Liver (tissue), 9 donors: ENCODE results near the gene DNAJC5. TPM values are rescaled to one million over a fixed set of nuclear protein-coding genes. Genes with fewer than 3 reads are reported as not detected.
A peak's percentile ranks its signal among the peaks of the same experiment; 100 is the strongest.
"Not testable (repeated sequence)": the region's sequence is repeated elsewhere in the genome, so short reads cannot be mapped to it uniquely, and the experiment has no call there.

ENCODE experiments used
- DNase-seq: peaks from one replicate; pipeline ENCODE4 v3.0.0-alpha.2; 2017; ENCODE audit warnings: low spot score
- H3K27ac ChIP-seq, 2 donors: one replicate each; pipeline ENCODE4 v1.7.0; 2013; ENCODE audit warnings: inconsistent platforms in 2 of 2, low read length in 2 of 2, control low read depth in 1 of 2, low read depth in 1 of 2, mild to moderate bottlenecking in 1 of 2
- H3K27me3 ChIP-seq, 4 donors: one replicate each; pipeline versions ENCODE4 v1.6.1 to v1.7.0; 2013; ENCODE audit warnings: low read length in 3 of 4, inconsistent platforms in 1 of 4, mild to moderate bottlenecking in 1 of 4, moderate library complexity in 1 of 4; ENCODE audit not compliant: control insufficient read depth in 4 of 4, insufficient read depth in 4 of 4
- H3K36me3 ChIP-seq, 4 donors: one replicate each; pipeline versions ENCODE4 v1.6.1 to v1.7.0; 2013; ENCODE audit warnings: low read length in 3 of 4, mild to moderate bottlenecking in 3 of 4, low read depth in 1 of 4, moderate library complexity in 1 of 4; ENCODE audit not compliant: control insufficient read depth in 4 of 4, insufficient read depth in 3 of 4
- H3K4me1 ChIP-seq, 4 donors: one replicate each; pipeline versions ENCODE4 v1.6.1 to v1.7.0; 2013; ENCODE audit warnings: low read length in 3 of 4, mild to moderate bottlenecking in 3 of 4, moderate library complexity in 1 of 4; ENCODE audit not compliant: control insufficient read depth in 4 of 4, insufficient read depth in 4 of 4
- H3K4me3 ChIP-seq, 3 donors: one replicate each; pipeline versions ENCODE4 v1.6.1 to v1.7.0; 2013; ENCODE audit warnings: low read length in 3 of 3, control low read depth in 1 of 3, low read depth in 1 of 3, mild to moderate bottlenecking in 1 of 3
- H3K9ac ChIP-seq, 2 donors: one replicate each; pipeline ENCODE4 v1.7.0; 2013; ENCODE audit warnings: low read length in 2 of 2, mild to moderate bottlenecking in 2 of 2, moderate library complexity in 2 of 2, control low read depth in 1 of 2, low read depth in 1 of 2
- H3K9me3 ChIP-seq, 4 donors: one replicate each; pipeline versions ENCODE4 v1.6.1 to v1.7.0; 2013; ENCODE audit warnings: low read length in 3 of 4; ENCODE audit not compliant: control insufficient read depth in 4 of 4
- ATF3 ChIP-seq: IDR thresholded peaks from 2 replicates; pipeline ENCODE4 v1.6.1; 2016; ENCODE audit warnings: antibody characterized with exemption
- EGR1 ChIP-seq, 2 donors: IDR thresholded peaks; 2 replicates each; pipeline ENCODE4 v1.6.1; 2016 to 2018; ENCODE audit warnings: antibody characterized with exemption in 2 of 2, low read depth in 2 of 2
- FOXA1 ChIP-seq: IDR thresholded peaks from 2 replicates; pipeline ENCODE4 v1.6.1; 2016; ENCODE audit warnings: antibody characterized with exemption
- FOXA2 ChIP-seq: IDR thresholded peaks from 2 replicates; pipeline ENCODE4 v1.6.1; 2016; ENCODE audit warnings: antibody characterized with exemption
- GABPA ChIP-seq, 2 donors: IDR thresholded peaks in 1 of 2; conservative IDR thresholded peaks in 1 of 2; 2 replicates each; pipeline ENCODE4 v1.6.1; 2016; ENCODE audit warnings: antibody characterized with exemption in 2 of 2, mild to moderate bottlenecking in 1 of 2, moderate library complexity in 1 of 2
- HNF4A ChIP-seq, 2 donors: conservative IDR thresholded peaks; 2 replicates each; pipeline ENCODE4 v1.6.1; 2016; ENCODE audit warnings: antibody characterized with exemption in 2 of 2, mild to moderate bottlenecking in 2 of 2
- JUND ChIP-seq, 2 donors: IDR thresholded peaks; 2 replicates each; pipeline ENCODE4 v1.6.1; 2016; ENCODE audit warnings: antibody characterized with exemption in 2 of 2
- MAX ChIP-seq: IDR thresholded peaks from 2 replicates; pipeline ENCODE4 v1.6.1; 2016; ENCODE audit warnings: antibody characterized with exemption
- NR2F2 ChIP-seq: IDR thresholded peaks from 2 replicates; pipeline ENCODE4 v1.6.1; 2016; ENCODE audit warnings: antibody characterized with exemption
- RAD21 ChIP-seq, 2 donors: IDR thresholded peaks; 2 replicates each; pipeline ENCODE4 v1.6.1; 2016; ENCODE audit warnings: antibody characterized with exemption in 2 of 2, mild to moderate bottlenecking in 2 of 2
- RXRA ChIP-seq, 2 donors: IDR thresholded peaks; 2 replicates each; pipeline ENCODE4 v1.6.1; 2017 to 2018; ENCODE audit warnings: antibody characterized with exemption in 2 of 2, mild to moderate bottlenecking in 1 of 2
- SP1 ChIP-seq: IDR thresholded peaks from 2 replicates; pipeline ENCODE4 v1.6.1; 2018; ENCODE audit warnings: antibody characterized with exemption, mild to moderate bottlenecking
- TAF1 ChIP-seq: conservative IDR thresholded peaks from 2 replicates; pipeline ENCODE4 v1.6.1; 2016; ENCODE audit warnings: antibody characterized with exemption, mild to moderate bottlenecking
- YY1 ChIP-seq: IDR thresholded peaks from 2 replicates; pipeline ENCODE4 v1.6.1; 2016; ENCODE audit warnings: antibody characterized with exemption, mild to moderate bottlenecking
- ZBTB33 ChIP-seq: IDR thresholded peaks from 2 replicates; pipeline ENCODE4 v1.6.1; 2016; ENCODE audit warnings: antibody characterized with exemption
- WGBS: extraction: QIAGEN DNeasy Blood & Tissue Kit; methylation state at CpG from one replicate; pipeline ENCODE4 v1.1.7; 2013; 5-methylcytosine and 5-hydroxymethylcytosine counted together
- polyA plus RNA-seq, 2 donors: library from polyadenylated mRNA; stranded (reverse) in 1 of 2; unstranded in 1 of 2; fragments of 200-250 nt in 1 of 2; fragments of >200 nt in 1 of 2; fragmentation: Nextera tagmentation in 1 of 2; extraction: Ambion mirVana in 1 of 2; gene quantifications; one replicate each; pipeline versions ENCODE4 v1.2.1 to v1.2.3, GENCODE V29; 2013 to 2015
- total RNA-seq, 2 donors: library from RNA; depleted of rRNA; stranded (reverse); fragments of >200 nt; gene quantifications; one replicate each; pipeline ENCODE4 v1.2.3, GENCODE V29; 2014
- TF ChIP-seq, protein P1 (sequence below): IDR thresholded peaks from 2 replicates; pipeline ENCODE4 v1.6.1; 2016; ENCODE audit warnings: antibody characterized with exemption, mild to moderate bottlenecking
- TF ChIP-seq, protein P2 (sequence below): fragments of 150-350 bp; IDR thresholded peaks from 2 replicates; pipeline ENCODE4 v1.5.1; 2017; ENCODE audit warnings: improper control_type of control experiment, low read depth, low read length; ENCODE audit not compliant: missing input control
- donor health status: healthy.
- donor health status: healthy.
- donor health status: healthy.
- donor health status: healthy.
- donor health status: healthy.

DNAJC5 gene
- total and polyA plus RNA-seq, 4 donors = 8.2 to 28.6 (median 18.7) TPM

- H3K27me3 ChIP-seq = no peaks in the 10 kb centered on the region
- TF ChIP-seq NR2F2 = peak; percentile 44
- no peak for TF ChIP-seq JUND (IDR thresholded peaks at IDR 0.05)
- peak overlapping the region; percentile 53 to 70 (median 63) for H3K4me3 ChIP-seq
- peak overlapping the region; percentile 86 to 89 for H3K27ac ChIP-seq
- no peaks in the 10 kb centered on the region for H3K9me3 ChIP-seq
- H3K9ac ChIP-seq = peak overlapping the region; percentile 74 to 90
- no peak for DNase-seq
- WGBS = under 1% methylated on average over 25 of the region's 25 CpGs
- H3K4me1 ChIP-seq = peaks cover 4 to 30% (median 17%) of the 10 kb centered on the region in 4 donors
- H3K36me3 ChIP-seq = peaks cover 2 to 11% (median 3%) of the 10 kb centered on the region in 4 donors
Measured at GRCh38 chr20:63864545-63864977, 30.4 kb upstream of the DNAJC5 start.

DNA sequence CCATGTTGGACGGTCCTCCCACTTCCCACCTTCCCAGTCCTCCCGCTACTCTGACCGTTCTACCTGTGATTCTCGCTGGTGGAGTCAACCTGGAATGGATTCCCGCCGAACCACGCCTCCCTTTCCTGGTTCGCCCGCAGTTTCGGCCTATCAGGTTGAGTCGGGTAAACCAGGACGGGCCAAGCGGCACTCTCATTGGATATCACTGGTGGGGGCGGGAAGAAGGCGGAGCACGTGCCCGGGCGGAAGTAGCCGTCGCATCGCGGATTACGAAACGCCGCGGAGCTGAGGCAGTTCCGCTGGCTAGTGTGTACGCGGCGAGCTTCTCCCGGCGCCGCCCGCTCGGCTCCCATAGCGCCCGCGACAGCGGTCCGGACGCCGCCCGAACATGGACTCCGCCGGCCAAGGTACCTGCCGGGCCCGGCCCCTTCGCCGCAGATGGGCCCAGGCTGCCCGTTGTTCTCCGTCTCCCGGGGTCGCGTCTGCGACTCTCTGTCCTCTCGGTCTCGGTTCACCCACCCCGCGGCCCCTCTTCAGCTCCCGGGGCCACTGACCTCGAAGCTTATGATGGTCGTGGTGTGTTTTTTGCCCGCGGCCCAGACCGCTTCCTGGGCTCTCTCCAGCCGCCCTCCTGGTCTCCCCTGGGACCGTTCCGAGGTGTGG is 29.8 kb upstream of the DNAJC5 start, which contains the start of gene TPD52L2:
Gene TPD52L2 (plus strand): TSS at position 293 of the 663 bp plus-strand sequence. CDS start 96 bp downstream, at position 389.
- under 1% methylated on average over 68 of the region's 68 CpGs for WGBS
- no peaks in the 10 kb centered on the region for H3K27me3 ChIP-seq
- peak within 1 kb of the TSS; percentile 89 to 93 for H3K27ac ChIP-seq
- H3K9me3 ChIP-seq = no peaks in the 10 kb centered on the region
- peaks cover 2 to 16% (median 6%) of the 10 kb centered on the region in 4 donors for H3K36me3 ChIP-seq
- TF ChIP-seq ATF3 (no peak), JUND (IDR thresholded peaks at IDR 0.05) (no peak), ZBTB33 (no peak), FOXA1 (peak; percentile 45), FOXA2 (peak; percentile 31), RAD21 (IDR thresholded peaks at IDR 0.05) (peak; percentile 17 to 50), SP1 (peak; percentile 89), YY1 (peak; percentile 98), RXRA (IDR thresholded peaks at IDR 0.05) (no peak), GABPA (IDR thresholded peaks at IDR 0.05 in 1 of 2, conservative IDR thresholded peaks at IDR 0.05 in 1 of 2) (peak; percentile 74 to 95), HNF4A (conservative IDR thresholded peaks at IDR 0.05) (no peak), MAX (peak; percentile 90), TAF1 (peak; percentile 97), EGR1 (IDR thresholded peaks at IDR 0.05; ENCODE audit: low read depth in 2 of 2) (peak; percentile 26 to 63)
- TF ChIP-seq, protein P1, sequence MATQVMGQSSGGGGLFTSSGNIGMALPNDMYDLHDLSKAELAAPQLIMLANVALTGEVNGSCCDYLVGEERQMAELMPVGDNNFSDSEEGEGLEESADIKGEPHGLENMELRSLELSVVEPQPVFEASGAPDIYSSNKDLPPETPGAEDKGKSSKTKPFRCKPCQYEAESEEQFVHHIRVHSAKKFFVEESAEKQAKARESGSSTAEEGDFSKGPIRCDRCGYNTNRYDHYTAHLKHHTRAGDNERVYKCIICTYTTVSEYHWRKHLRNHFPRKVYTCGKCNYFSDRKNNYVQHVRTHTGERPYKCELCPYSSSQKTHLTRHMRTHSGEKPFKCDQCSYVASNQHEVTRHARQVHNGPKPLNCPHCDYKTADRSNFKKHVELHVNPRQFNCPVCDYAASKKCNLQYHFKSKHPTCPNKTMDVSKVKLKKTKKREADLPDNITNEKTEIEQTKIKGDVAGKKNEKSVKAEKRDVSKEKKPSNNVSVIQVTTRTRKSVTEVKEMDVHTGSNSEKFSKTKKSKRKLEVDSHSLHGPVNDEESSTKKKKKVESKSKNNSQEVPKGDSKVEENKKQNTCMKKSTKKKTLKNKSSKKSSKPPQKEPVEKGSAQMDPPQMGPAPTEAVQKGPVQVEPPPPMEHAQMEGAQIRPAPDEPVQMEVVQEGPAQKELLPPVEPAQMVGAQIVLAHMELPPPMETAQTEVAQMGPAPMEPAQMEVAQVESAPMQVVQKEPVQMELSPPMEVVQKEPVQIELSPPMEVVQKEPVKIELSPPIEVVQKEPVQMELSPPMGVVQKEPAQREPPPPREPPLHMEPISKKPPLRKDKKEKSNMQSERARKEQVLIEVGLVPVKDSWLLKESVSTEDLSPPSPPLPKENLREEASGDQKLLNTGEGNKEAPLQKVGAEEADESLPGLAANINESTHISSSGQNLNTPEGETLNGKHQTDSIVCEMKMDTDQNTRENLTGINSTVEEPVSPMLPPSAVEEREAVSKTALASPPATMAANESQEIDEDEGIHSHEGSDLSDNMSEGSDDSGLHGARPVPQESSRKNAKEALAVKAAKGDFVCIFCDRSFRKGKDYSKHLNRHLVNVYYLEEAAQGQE = peak; percentile 90
- TF ChIP-seq, protein P2, sequence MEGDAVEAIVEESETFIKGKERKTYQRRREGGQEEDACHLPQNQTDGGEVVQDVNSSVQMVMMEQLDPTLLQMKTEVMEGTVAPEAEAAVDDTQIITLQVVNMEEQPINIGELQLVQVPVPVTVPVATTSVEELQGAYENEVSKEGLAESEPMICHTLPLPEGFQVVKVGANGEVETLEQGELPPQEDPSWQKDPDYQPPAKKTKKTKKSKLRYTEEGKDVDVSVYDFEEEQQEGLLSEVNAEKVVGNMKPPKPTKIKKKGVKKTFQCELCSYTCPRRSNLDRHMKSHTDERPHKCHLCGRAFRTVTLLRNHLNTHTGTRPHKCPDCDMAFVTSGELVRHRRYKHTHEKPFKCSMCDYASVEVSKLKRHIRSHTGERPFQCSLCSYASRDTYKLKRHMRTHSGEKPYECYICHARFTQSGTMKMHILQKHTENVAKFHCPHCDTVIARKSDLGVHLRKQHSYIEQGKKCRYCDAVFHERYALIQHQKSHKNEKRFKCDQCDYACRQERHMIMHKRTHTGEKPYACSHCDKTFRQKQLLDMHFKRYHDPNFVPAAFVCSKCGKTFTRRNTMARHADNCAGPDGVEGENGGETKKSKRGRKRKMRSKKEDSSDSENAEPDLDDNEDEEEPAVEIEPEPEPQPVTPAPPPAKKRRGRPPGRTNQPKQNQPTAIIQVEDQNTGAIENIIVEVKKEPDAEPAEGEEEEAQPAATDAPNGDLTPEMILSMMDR = no peak
- peaks cover 4 to 30% (median 17%) of the 10 kb centered on the region in 4 donors for H3K4me1 ChIP-seq
- peak within 1 kb of the TSS; percentile 83 to 92 (median 84) for H3K4me3 ChIP-seq
- H3K9ac ChIP-seq = peak within 1 kb of the TSS; percentile 74 to 93
- DNase-seq = peak; percentile 97

- Histone ChIP-seq H3K4me1 (peaks cover 2 to 25% (median 17%) of the 10 kb centered on the region in 4 donors), H3K36me3 (peaks cover 2 to 19% (median 11%) of the 10 kb centered on the region in 4 donors)
- not testable (repeated sequence) for H3K9ac ChIP-seq, H3K4me3 ChIP-seq, H3K27me3 ChIP-seq, H3K27ac ChIP-seq, H3K9me3 ChIP-seq, DNase-seq
- WGBS = 97% methylated on average over 13 of the region's 13 CpGs
Measured at GRCh38 chr20:63867042-63867441, 27.9 kb upstream of the DNAJC5 start.
